ENCODE data around the gene SHISA6. TPM values are rescaled to one million over a fixed set of nuclear protein-coding genes. Genes with fewer than 3 reads are reported as not detected.

SHISA6 gene
- total RNA-seq, 2 donors from 2014 or later, result not detected

DNA sequence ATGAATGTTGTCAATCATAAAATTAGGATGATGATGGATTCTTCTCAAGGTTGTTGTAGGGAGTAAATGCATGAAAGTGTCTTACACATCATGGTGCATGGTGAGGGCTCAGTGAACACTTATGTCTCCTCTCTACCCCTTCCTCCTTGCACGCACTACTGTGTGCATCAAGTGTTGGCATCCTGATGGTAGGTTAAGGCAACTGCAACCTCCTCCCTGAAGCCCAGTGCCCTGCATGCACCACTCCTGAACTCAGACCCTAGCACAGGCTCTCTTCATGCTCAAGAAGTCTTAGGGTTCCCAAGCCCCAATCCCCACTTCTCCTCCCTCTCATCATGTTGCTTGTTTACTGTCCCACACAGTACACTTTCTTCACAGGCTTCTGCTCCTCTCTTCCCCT is 251.5 kb downstream of the SHISA6 start:
- Mint-ChIP-seq H3K36me3 (no peaks in the 10 kb centered on the region), H3K27ac (no peak overlapping the region), H3K9me3 (peaks cover 4 to 21% of the 10 kb centered on the region in 2 donors)
- DNase-seq (ENCODE audit: low spot score in 2 of 2) (no peak), ATAC-seq (no peak)

DNA sequence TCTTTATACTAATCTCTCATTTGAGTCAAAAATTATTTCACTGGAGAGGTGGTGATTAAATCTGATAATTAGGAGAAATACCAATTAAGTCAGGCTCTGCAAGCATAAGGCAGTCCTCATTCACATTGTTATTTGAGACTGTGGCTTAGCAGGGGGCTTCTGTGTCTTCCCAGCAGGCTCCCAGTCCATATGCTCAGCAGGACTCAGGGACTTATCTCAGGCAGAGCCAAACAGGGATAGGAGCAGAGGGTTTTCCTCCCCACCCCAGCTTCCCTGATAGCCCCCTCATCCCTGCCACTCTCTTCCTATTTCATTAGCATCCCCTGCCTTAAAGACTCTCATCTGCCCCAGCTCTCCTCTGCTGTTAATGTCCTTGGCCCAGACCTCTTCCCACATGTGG is 252.9 kb downstream of the SHISA6 start:
- Mint-ChIP-seq H3K27ac (no peak overlapping the region), H3K9me3 (peaks cover 12 to 29% of the 10 kb centered on the region in 2 donors), H3K36me3 (no peaks in the 10 kb centered on the region)
- DNase-seq (ENCODE audit: low spot score in 2 of 2) (no peak), ATAC-seq (no peak)

DNA sequence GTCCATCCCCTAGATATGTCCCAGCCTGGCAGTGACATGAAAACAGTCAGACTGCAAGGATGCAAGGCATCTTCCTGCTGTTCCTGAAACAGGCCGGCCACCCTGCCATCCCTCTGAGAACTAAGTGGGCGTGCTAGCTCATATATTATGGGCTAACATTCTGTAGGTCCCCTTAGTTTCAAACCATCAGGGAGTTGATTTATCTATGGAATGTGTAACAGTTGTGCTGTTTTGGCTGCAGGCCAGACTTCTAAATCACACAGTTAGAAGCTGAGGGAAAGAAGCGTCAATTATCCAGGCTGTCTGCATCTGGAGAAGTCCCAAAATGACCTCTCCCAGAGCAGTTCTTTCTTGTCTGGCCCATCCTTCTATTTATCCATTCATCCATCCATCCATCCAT is 254.6 kb downstream of the SHISA6 start:
- Mint-ChIP-seq H3K9me3 (peaks cover 8 to 19% of the 10 kb centered on the region in 2 donors), H3K36me3 (no peaks in the 10 kb centered on the region), H3K27ac (no peak overlapping the region)
- no peak for ATAC-seq
- DNase-seq (ENCODE audit: low spot score in 2 of 2), result no peak

DNA sequence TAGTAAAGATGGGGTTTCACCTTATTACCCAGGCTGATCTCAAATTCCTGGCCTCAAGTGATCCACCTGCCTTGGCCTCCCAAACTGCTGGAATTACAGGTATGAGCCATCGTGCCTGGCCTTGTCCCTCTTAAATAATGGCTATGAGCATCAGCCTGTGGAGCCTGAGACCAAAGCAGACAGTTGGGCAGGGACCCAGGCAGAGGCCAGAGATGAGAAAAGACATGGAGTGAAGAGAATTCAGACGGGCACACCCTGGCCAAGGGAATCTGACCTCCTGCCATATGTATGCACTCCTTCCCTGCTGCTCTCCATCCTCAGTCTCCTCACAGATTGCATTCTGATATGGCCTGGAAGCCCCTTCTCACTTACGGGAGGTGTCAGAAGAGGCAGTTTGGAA is 258.9 kb downstream of the SHISA6 start:
- no peak overlapping the region for H3K27ac Mint-ChIP-seq
- no peak for ATAC-seq
- H3K9me3 Mint-ChIP-seq, result peaks cover 13 to 29% of the 10 kb centered on the region in 2 donors
- no peak for DNase-seq (ENCODE audit: low spot score in 2 of 2)
- peaks cover 0 to 6% of the 10 kb centered on the region in 2 donors for H3K36me3 Mint-ChIP-seq

DNA sequence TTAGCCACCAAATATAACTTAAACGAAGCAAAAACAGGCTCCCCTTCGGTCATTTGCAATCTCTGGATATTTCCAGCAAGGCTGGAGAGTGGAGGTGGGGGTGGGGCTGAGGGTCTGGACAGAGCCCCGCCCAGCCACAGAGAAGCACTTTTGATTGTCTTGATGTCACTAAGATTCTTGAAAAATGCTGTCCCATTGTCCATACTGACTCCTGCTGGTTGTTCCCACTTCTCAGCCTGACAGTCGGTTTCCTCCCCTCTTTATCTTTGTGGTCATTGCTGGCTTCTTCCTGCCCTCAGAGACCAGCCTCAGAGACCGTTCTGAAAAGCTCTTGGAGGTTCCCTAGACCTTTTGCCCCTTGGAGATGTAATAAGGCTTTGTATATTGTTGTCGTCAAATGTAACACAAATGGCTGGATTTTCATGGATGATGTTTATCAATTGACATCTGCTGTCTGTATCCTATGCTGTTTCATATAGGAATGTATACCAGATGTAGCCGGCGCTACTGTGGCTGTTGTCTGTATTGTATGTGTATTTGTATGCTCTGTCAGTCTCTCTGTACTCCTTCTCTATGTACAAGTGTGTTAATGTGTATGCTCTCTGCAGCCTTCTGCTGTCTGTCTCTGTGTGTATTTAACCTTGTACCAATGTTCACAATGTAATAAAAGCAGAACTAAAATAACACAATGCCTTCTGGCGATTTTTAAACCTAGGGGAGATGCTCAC is 262.5 kb downstream of the SHISA6 start:
- no peak for DNase-seq (ENCODE audit: low spot score in 2 of 2)
- Mint-ChIP-seq H3K9me3 (peaks cover 14 to 17% of the 10 kb centered on the region in 2 donors), H3K27ac (no peak overlapping the region), H3K36me3 (peaks cover 0 to 6% of the 10 kb centered on the region in 2 donors)
- ATAC-seq, result no peak

DNA sequence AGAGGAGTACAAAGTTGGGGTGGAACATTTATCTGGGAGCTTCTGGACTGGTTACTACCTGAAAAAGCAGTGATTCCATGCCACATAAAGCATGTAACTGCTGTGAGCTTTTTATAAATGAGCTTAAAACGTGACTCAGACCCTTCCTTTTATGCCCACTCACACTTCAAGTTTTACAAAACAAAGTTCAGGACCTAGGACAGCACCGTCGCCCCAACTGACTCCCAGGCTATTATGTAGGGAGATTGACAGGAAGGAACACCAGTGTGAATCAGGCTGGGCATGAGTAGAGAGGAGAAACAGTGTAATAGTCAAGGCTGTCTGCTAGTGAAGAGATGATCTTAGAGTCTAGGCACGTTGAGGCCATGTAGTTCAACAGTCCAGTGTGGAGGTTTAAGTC is 265.6 kb downstream of the SHISA6 start:
- no peak overlapping the region for H3K27ac Mint-ChIP-seq
- peaks cover 0 to under 1% of the 10 kb centered on the region in 2 donors for H3K36me3 Mint-ChIP-seq
- peaks cover 6 to 19% of the 10 kb centered on the region in 2 donors for H3K9me3 Mint-ChIP-seq
- no peak for DNase-seq (ENCODE audit: low spot score in 2 of 2)
- no peak for ATAC-seq

DNA sequence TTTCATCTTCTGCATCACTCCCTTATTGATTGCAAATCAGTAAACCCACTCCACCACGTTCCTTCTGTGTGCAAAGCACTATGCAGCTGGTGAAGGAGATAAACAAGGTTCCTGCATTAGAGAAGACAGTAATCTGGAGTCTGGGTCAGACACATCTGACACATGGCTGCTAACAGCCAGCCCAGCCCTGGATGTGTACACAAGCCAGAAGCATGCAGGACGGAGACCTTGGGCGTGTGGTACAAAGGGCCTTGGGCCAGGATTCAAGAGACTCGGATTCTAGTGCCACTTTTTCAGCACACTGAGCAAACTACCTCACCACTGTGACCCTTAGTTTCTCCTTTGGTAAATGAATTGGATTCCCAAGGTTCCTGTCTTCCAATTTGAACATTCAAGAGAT is 270.7 kb downstream of the SHISA6 start:
- H3K9me3 Mint-ChIP-seq, result peaks cover 6 to 13% of the 10 kb centered on the region in 2 donors
- DNase-seq (ENCODE audit: low spot score in 2 of 2) (no peak), ATAC-seq (no peak)
- H3K36me3 Mint-ChIP-seq, result no peaks in the 10 kb centered on the region
- no peak overlapping the region for H3K27ac Mint-ChIP-seq

DNA sequence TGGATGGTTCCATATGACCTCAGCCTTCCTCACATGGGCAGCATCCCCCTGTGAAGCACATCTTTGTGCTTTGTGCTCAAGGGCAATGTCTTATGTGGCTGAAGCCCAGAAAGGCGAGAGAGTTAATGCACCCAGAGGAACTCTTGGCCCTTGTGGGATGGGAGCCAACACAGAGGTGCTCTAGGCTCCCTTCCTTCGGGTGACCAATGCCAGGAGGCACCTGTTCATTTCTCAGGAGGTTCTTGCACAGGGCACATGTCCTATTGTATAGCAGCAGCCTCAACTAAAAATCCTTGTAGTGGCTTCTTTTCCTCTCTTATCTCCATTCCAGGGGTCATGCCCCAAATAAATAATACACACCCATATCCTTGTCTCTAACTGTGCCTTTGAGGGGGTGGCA is 273.6 kb downstream of the SHISA6 start:
- DNase-seq (ENCODE audit: low spot score in 2 of 2), result no peak
- Mint-ChIP-seq H3K27ac (no peak overlapping the region), H3K9me3 (peaks cover 0 to 2% of the 10 kb centered on the region in 2 donors), H3K36me3 (no peaks in the 10 kb centered on the region)
- ATAC-seq, result no peak

DNA sequence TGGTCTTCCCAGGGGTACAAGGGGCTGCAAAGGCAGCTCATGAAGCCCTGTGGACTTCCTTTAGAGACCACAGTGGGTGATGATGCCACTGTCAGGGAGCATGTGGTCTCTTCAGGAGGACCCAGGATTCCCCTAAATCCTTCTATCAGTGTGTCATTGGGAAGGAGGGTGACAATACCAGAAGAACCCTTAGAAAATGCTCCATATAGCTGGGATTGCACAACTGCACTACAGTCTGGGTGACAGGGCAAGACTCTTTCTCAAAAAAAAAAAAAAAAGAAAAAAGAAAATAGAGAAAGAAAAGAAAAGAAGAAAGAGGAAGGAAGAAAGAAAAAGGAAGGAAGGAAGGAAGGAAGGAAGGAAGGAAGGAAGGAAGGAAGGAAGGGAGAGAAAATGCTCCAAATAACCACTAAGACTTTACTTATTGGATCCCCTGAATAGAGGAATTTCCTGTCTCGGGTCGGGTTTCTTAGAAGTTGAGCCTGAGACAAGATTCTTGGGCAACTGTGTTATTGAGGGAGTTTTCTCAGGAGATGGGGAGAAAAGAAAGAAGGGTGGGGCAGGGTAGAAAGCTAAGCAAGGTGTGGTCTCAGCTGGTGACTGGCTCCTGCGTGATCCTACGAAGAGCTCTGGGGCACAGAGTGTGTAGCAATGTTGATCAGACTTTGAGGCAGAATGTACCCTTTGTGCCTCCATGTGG is 274.1 kb downstream of the SHISA6 start:
- ATAC-seq (no peak), DNase-seq (ENCODE audit: low spot score in 2 of 2) (no peak)
- no peaks in the 10 kb centered on the region for H3K9me3 Mint-ChIP-seq
- no peak overlapping the region for H3K27ac Mint-ChIP-seq
- no peaks in the 10 kb centered on the region for H3K36me3 Mint-ChIP-seq

DNA sequence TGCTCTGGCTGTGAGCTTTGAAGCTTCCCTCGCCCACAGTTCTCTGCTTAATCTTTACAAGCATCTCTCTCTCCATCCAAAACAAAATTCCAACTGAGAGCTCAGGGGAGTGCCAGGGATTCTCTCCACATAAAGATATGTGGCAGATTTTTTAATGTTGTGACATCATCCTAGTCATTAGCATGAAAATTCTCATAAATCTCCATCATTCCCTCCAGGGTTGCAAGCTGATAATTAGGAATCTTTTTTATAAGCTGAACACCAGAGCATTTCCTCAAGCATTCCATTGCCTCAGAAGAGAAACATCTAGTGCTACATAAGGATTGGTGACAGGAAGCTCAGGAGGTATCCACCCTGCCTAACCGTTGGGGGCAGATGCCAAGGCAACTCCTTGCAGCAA is 274.9 kb downstream of the SHISA6 start:
- no peaks in the 10 kb centered on the region for H3K36me3 Mint-ChIP-seq
- DNase-seq (ENCODE audit: low spot score in 2 of 2) (no peak), ATAC-seq (no peak)
- H3K9me3 Mint-ChIP-seq, result no peaks in the 10 kb centered on the region
- no peak overlapping the region for H3K27ac Mint-ChIP-seq

DNA sequence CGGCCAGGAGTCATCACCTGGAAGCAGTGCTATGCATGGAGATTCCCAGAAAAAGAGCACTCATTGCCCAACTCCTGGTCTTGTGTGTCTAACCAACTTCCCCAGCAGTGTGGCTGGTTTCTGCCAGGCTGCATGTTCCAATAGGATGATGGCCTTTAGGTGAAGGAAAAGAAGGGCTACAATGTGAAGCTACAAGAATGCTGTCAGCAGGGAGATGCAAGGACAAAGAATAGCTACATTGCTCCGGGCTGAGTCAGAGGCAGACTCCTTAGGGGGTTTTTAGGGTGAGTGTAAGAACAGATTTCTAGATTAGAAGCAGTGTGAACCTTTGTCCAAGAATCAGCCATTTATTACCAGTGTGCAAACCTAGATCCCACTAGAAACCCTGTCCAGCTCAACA is 294.2 kb downstream of the SHISA6 start:
- Mint-ChIP-seq H3K36me3 (peaks cover 0 to 2% of the 10 kb centered on the region in 2 donors), H3K27ac (no peak overlapping the region), H3K9me3 (peaks cover 16 to 21% of the 10 kb centered on the region in 2 donors)
- DNase-seq (ENCODE audit: low spot score in 2 of 2) (no peak), ATAC-seq (no peak)

DNA sequence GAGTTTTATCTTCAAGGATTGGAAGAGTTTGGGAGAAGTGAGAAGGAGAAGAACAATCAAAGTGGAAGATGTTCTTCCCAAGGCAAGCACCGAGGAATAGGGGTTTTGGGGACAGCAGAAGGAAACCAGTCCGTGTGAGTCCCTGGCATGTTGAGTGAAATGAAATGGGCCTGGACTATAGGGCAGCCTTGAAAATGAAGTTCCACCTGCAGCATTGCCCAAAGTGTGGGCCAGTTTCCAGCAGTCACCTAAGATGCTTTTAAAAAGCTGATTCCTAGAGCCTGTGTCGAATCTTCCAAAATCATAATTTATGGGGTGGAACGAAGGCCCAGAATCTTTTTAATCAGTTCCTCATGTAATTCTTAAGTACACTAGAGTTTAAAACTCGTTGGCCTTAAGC is 297.4 kb downstream of the SHISA6 start:
- Mint-ChIP-seq H3K27ac (no peak overlapping the region), H3K9me3 (peaks cover 15 to 23% of the 10 kb centered on the region in 2 donors), H3K36me3 (peaks cover 0 to 12% of the 10 kb centered on the region in 2 donors)
- no peak for ATAC-seq
- no peak for DNase-seq (ENCODE audit: low spot score in 2 of 2)

DNA sequence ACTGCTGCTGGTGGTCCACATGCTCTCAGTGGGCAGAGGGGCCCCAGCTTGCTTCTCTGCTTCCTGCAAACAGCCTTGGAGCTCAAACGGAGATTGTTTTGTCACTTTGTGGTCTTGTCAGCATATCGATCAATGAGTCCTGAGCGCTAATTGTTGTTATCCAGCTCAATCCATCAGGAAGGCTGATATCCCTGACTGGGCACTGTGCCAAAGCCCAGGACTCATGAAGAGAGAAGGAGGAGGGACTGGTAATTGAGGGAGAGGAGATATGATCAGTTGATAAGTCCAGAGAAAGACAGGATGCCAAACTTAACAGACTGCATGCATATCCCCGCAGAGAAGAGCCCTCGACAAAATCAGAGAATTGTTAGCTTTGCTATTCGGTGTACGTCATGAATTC is 298.6 kb downstream of the SHISA6 start:
- peaks cover 15 to 17% of the 10 kb centered on the region in 2 donors for H3K9me3 Mint-ChIP-seq
- peaks cover 0 to 12% of the 10 kb centered on the region in 2 donors for H3K36me3 Mint-ChIP-seq
- ATAC-seq, result no peak
- no peak overlapping the region for H3K27ac Mint-ChIP-seq
- no peak for DNase-seq (ENCODE audit: low spot score in 2 of 2)

DNA sequence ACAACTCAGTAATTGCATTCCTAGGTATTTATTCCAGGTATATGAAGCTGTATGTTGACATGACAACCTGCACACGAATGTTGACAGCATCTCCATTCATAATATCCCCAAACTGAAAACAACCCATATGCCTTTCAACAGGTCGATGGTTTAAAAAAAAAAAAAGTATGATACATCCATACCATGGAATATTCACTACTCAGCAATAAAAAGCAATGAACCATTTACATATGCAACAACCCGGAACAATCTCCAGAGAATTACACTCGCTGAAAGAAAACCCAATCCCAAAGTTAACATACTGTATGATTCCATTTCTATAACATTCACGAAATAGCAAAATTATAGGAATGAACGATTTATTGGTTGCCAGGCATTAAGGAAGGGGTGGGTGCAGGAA is 304.0 kb downstream of the SHISA6 start:
- H3K36me3 Mint-ChIP-seq, result peaks cover 0 to 12% of the 10 kb centered on the region in 2 donors
- no peak overlapping the region for H3K27ac Mint-ChIP-seq
- ATAC-seq (no peak), DNase-seq (ENCODE audit: low spot score in 2 of 2) (no peak)
- peaks cover 12 to 19% of the 10 kb centered on the region in 2 donors for H3K9me3 Mint-ChIP-seq

DNA sequence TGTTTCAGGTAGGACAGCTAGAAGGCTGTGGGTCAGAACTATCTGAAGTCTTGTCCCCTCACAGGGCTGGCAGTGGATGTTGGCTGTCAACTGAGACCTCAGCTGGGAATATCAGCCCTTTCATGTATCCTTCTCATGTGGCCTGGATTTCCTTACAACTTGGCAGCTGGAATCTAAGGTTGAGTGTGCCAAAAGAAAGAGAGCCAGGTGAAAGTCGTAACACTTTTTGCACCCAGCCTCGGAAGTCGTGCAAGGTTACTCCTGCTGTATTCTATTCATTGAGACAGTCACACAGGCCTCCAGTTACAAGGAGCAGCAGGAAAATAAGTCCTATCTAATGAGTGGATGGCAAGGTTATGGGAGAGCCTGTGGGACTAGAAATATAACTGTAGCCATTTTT is 304.7 kb downstream of the SHISA6 start:
- H3K9me3 Mint-ChIP-seq, result peaks cover 9 to 19% of the 10 kb centered on the region in 2 donors
- no peak overlapping the region for H3K27ac Mint-ChIP-seq
- DNase-seq (ENCODE audit: low spot score in 2 of 2), result no peak
- no peak for ATAC-seq
- peaks cover 0 to 6% of the 10 kb centered on the region in 2 donors for H3K36me3 Mint-ChIP-seq

DNA sequence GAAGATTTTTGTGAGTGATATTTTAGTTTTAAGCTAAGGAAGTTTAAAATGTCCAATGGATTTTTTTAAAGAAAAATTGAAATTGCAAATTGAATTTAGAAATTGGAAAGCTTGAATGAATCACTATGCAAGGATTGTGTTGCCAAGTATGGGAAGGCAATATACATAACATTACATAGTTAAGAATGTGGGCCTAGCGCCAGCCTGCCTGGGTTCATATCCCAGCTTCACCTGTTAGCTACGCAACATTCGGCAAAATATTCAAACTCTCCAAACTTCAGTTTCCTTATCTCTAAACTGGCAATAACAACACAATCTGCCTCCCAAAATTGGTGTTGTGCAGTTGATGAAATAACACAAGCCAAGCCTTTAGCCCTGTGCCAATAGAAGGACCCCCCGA is 306.8 kb downstream of the SHISA6 start:
- H3K36me3 Mint-ChIP-seq, result no peaks in the 10 kb centered on the region
- no peak for DNase-seq (ENCODE audit: low spot score in 2 of 2)
- peaks cover 9 to 21% of the 10 kb centered on the region in 2 donors for H3K9me3 Mint-ChIP-seq
- H3K27ac Mint-ChIP-seq, result no peak overlapping the region
- ATAC-seq, result no peak

DNA sequence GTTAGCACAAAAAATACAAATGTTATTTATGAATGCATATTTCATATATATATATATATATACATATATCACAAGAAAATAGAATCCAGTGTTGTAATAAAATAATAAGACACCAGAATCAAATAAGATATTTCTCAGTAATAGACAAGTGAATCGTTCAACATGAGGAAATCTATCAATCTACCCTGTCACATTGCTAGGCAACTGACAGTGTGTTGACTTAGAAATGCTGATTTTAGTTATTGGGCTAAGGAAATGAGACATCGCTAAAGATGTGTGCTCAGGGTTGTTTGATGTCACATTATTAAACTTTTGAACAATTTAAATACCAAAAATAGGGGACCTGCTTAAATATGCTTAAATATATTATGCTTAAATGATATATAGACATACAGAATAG is 307.4 kb downstream of the SHISA6 start:
- no peak for DNase-seq (ENCODE audit: low spot score in 2 of 2)
- H3K9me3 Mint-ChIP-seq, result peaks cover 9 to 23% of the 10 kb centered on the region in 2 donors
- H3K36me3 Mint-ChIP-seq, result no peaks in the 10 kb centered on the region
- ATAC-seq, result no peak
- no peak overlapping the region for H3K27ac Mint-ChIP-seq

DNA sequence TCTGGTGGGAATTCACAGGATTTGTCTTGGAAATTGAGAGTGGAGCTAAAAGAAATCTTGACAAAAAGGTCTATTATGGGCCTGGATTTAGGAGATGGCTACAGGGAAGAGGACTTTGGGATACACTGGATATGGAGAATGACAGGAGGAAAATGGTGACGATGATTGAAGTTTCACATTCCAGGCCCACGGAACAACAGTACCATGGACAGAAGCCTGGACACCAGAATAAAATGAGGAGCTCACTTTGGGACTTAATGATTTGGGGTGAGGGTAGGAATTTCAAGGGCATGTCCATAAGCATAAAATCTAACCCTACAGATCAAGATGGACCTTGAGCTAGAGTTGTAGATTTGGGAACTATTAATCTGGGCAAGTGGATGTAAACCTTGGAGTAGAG is 309.4 kb downstream of the SHISA6 start:
- DNase-seq (ENCODE audit: low spot score in 2 of 2) (no peak), ATAC-seq (no peak)
- Mint-ChIP-seq H3K9me3 (peaks cover 14 to 31% of the 10 kb centered on the region in 2 donors), H3K36me3 (no peaks in the 10 kb centered on the region), H3K27ac (no peak overlapping the region)
